ENCODE data around the gene MBD3L5.
"Not testable (repeated sequence)": the region's sequence is repeated elsewhere in the genome, so short reads cannot be mapped to it uniquely, and the experiment has no call there.

The MBD3L5 gene

DNA sequence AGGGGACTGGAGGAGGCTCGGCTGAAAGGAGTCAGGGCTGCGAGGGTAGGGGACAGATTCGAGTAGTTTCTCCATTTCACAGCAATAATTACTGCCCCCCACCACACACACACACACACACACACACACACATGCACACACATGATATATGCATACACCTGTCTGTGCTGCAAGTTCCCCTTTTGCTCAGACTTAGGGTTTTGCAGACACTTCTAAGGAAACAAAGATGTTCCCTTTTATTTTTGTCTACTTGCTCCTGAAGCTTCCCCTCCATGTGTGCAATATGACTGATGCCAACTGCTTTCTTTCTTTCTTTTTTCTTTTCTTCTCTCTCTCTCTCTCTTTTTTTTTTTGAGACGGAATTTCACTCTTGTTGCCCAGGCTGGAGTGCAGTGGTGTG lies 22.5 kb upstream of the MBD3L5 start:
- DNase-seq (ENCODE audit: insufficient read length) (no peak), FAIRE-seq (no peak)
- TF ChIP-seq POLR2AphosphoS5 (IDR thresholded peaks at IDR 0.05; ENCODE audit: low read depth, low read length), result no peak
- no peak for TF ChIP-seq POLR2A (IDR thresholded peaks at IDR 0.05; ENCODE audit: low read depth, low read length)
- no peak for TF ChIP-seq TAF1 (IDR thresholded peaks at IDR 0.05; ENCODE audit: borderline replicate concordance, low read depth, low read length)

DNA sequence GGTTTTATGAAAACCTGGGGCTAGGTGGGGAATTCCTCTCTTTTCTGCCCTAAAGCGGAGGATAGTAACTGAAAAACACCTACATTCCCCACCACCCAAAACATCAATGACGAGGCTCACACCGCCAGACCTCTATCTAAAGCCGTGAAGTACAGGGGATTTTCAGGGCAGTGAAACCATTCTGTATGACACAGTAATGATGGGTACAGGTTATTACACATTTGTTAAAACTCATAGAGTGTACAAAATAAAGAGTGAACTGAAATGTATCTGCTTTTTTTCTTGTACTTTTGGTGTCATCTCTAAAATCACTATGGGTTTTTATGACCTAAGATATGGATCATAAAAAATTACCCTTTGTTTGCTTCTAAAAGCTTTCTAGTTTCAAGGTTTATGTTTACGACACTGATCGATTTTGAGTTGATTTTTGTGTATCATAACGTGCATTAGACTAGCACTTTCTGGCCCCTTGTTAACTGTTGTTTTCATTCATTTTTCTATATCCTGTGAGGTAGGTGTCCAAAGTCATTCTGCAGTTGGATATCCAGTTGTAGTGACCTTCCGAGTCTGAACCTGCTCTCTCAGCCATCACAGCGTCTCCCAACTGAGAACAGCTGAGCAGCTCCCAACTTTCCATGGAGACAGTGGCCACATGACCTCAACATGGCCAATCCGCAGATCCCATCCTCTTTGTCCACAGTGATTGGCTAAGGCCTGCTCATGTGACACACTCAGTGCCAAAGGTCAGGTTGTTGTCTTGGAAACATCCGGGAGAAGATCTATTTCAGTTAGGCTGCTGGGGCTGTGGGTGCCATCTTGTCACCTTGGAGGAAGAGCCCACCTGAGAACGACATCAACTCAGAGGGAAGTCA lies 19.4 kb upstream of the MBD3L5 start:
- no peak for TF ChIP-seq POLR2A (IDR thresholded peaks at IDR 0.05; ENCODE audit: low read depth, low read length)
- FAIRE-seq (no peak), DNase-seq (ENCODE audit: insufficient read length) (no peak)

DNA sequence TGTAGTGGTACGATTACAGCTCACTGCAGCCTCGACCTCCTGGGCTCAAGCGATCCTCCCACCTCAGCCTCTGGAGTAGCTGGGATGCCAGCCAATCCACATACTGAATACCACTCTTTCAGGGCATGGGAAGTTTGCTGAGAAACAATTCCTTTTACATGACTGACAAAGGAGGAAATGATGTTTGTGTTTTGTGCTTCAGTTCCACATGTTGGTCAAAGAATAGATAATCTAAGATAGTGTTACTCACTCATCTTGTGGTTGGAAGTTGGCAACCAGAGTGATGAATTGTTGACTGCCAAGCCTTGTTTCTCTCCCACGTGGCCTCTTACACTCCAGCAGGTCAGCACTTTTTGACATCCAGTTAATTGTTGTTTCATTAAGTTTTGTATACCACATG lies 16.7 kb upstream of the MBD3L5 start:
- TF ChIP-seq TAF1 (IDR thresholded peaks at IDR 0.05; ENCODE audit: borderline replicate concordance, low read depth, low read length) (no peak), POLR2A (IDR thresholded peaks at IDR 0.05; ENCODE audit: low read depth, low read length) (no peak), POLR2AphosphoS5 (IDR thresholded peaks at IDR 0.05; ENCODE audit: low read depth, low read length) (no peak)
- FAIRE-seq (no peak), DNase-seq (ENCODE audit: insufficient read length) (no peak)

DNA sequence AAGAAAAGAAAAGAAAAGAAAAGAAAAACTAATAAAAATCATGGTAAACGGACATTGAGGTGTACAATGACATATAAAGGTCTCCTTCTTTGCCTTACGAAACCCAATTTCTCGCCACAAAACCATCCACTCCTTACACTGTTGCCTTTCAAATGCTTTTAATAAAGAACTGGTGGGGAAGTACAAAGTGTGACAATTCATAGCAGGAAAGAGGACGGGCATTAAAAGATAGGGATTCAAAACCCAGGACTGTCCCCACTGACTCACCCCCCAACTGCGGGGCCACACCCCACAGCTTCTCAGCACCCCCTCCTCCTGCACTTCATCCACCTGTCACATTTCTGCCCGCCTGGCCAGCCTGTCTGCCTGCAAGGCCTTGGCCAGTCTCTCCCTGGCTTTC lies 11.6 kb upstream of the MBD3L5 start:
- TF ChIP-seq POLR2A (IDR thresholded peaks at IDR 0.05; ENCODE audit: low read depth, low read length) (no peak), TAF1 (IDR thresholded peaks at IDR 0.05; ENCODE audit: borderline replicate concordance, low read depth, low read length) (no peak), POLR2AphosphoS5 (IDR thresholded peaks at IDR 0.05; ENCODE audit: low read depth, low read length) (no peak)
- DNase-seq (ENCODE audit: insufficient read length) (no peak), FAIRE-seq (no peak)

- not testable (repeated sequence) for DNase-seq (ENCODE audit: insufficient read length); FAIRE-seq
Measured at GRCh38 chr19:7021331-7021730, 9.0 kb upstream of the MBD3L5 start, which contains the start of gene MBD3L2B. MBD3L2B (minus strand) TSS chr19:7021431; CDS start chr19:7021397, 34 bp downstream.

DNA sequence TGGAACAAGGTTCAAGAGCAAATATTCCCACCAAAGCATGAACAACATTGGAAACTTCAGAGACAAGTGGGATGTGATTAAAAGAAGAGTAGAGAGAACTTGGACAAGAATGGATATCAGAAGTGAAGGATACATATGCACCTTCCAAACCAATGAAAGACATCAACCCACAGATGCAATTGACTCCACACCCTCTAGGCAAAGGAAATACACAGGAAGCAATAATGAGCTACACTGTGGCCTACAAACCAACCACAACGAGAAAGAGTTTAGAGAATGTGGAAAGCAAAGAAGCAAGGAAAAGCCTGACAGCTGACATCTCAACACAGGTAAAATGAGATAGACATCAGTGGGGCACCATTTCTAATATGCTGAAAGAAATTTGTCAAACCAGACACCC lies 1.6 kb upstream of the MBD3L5 start:
- FAIRE-seq; DNase-seq (ENCODE audit: insufficient read length): not testable (repeated sequence)

- FAIRE-seq, result not testable (repeated sequence)
Measured at GRCh38 chr19:7040079-7040478, 9.7 kb downstream of the MBD3L5 start, which contains the start of gene MBD3L4. MBD3L4 (minus strand) TSS chr19:7040179; CDS start chr19:7040144, 35 bp downstream.

GRCh38 chr19:7041563-7041962 lies 11.2 kb downstream of the MBD3L5 start:
- DNase-seq (ENCODE audit: insufficient read length); FAIRE-seq: not testable (repeated sequence)

More at GRCh38 chr19:7040079-7040478, 9.7 kb downstream of the MBD3L5 start, which contains the start of gene MBD3L4:
- not testable (repeated sequence) for DNase-seq (ENCODE audit: insufficient read length)

DNA sequence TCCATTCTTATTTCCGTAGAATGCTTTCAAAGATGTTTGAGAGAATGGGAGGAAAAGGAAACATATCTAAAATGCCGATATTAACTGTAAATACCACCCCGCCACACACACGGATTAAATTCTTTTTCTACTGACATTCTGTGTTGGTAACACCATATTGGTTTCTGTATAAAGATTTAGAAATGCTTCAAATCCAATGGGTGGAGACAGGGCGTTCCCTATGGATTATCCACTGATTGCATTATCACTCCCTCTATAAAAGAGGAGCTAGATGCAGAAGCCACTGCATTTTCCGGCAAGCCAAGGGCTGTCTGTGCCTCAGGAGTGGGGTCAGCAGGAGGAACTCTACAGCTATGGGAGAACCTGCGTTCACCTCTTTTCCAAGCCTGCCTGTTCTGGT lies 18.6 kb downstream of the MBD3L5 start, which contains the start of gene MBD3L2:
Gene MBD3L2, plus strand, starts transcription at position 301 of the 400 bp plus-strand sequence. Its CDS starts 53 bp downstream, at position 354.
- FAIRE-seq, result not testable (repeated sequence)

GRCh38 chr19:7051421-7051820 lies 21.0 kb downstream of the MBD3L5 start:
- DNase-seq (ENCODE audit: insufficient read length); FAIRE-seq: not testable (repeated sequence)

More for the DNA sequence above, 18.6 kb downstream of the MBD3L5 start, which contains the start of gene MBD3L2:
- not testable (repeated sequence) for DNase-seq (ENCODE audit: insufficient read length)

- FAIRE-seq; DNase-seq (ENCODE audit: insufficient read length): not testable (repeated sequence)
Measured at GRCh38 chr19:7052896-7053295, 22.5 kb downstream of the MBD3L5 start.

DNA sequence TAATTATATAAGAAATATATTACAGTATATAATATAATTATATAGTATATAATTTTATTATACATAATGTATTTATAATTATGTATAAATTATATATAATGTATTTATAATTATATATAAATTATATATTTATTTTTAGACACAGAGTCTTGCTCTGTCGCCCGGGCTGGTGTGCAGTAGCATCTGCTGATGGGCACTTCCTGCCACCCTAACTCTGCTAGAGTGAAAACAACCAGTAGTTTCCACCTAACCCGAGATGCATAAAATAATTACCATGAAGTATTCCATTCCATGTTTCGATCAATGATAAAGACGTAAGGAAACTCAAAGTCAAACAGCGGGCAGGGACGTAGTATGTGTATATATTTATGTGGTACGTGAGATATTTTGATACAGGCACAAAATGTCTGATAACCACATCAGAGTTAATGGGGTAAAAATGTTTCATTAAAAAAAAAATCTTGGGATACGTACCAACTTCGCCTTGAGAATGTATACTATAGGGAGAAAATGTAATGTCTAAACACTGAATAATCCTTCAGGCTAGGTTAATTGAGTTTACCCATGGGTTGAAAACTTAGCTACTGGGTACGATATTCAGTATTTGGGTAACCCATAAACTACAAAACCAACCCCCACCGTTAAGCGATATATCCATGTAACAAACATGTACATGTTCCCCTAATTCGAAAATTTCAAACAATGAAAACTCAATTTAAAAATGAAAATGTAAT lies 24.4 kb downstream of the MBD3L5 start:
- not testable (repeated sequence) for FAIRE-seq; DNase-seq (ENCODE audit: insufficient read length)

DNA sequence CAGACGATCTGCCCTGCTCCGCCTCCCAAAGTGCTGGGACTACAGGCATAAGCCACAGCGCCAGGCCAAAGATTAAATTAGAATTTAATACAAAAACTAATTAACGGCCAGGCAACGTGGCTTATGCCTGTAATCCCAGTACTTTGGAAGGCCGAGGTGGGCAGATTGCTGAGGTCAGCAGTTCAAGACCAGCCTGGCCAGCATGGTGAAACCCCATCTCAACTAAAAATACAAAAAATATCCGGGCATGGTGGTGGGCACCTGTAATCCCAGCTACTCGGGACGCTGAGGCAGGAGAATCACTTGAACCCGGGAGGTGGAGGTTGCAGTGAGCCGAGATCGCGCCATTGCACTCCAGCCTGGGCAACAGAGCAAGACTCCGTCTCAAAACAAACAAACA lies 25.3 kb downstream of the MBD3L5 start:
- FAIRE-seq; DNase-seq (ENCODE audit: insufficient read length): not testable (repeated sequence)

- not testable (repeated sequence) for FAIRE-seq; DNase-seq (ENCODE audit: insufficient read length)
Measured at GRCh38 chr19:7056371-7056770, 26.0 kb downstream of the MBD3L5 start.

GRCh38 chr19:7058576-7058975 lies 28.2 kb downstream of the MBD3L5 start, which contains the start of gene MBD3L3:
MBD3L3 (minus strand) TSS chr19:7058676; CDS start chr19:7058605, 71 bp downstream.
- DNase-seq (ENCODE audit: insufficient read length); FAIRE-seq: not testable (repeated sequence)

GRCh38 chr19:7059977-7060376 lies 29.6 kb downstream of the MBD3L5 start:
- not testable (repeated sequence) for DNase-seq (ENCODE audit: insufficient read length); FAIRE-seq
